GM10266 (cell line): ENCODE data around the gene KIAA0513.

ENCODE experiments used
- DNase-seq: peaks from one replicate; pipeline ENCODE4 v3.0.0; 2012; ENCODE audit errors: extremely low spot score
- TF ChIP-seq, protein P1 (sequence below): IDR thresholded peaks from 2 replicates; pipeline ENCODE4 v1.5.1; 2012; ENCODE audit warnings: mild to moderate bottlenecking, low read depth; ENCODE audit not compliant: control insufficient read depth, insufficient read depth; ENCODE audit errors: missing control alignments

The KIAA0513 gene

DNA sequence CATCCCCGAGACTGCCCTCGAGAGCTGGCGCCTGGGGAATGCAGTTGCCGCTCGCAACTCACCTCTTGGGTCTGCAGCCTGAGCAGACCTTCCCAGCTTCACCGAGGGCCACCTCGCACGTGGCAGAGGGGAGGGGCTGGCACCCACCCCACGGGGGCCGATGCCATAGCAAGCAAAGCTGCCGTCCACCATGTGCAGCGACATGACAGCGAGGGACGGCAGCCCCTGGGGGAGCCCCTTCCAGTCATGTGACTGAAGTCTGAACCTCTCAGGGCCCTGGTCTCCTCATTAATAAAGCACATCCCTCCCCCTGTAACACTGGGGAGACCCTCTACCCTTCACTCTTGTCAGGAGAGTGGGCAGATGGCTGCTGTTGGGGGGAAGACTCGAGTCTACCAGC, 54.2 kb downstream of the KIAA0513 start:
- DNase-seq = no peak
- TF ChIP-seq, protein P1, sequence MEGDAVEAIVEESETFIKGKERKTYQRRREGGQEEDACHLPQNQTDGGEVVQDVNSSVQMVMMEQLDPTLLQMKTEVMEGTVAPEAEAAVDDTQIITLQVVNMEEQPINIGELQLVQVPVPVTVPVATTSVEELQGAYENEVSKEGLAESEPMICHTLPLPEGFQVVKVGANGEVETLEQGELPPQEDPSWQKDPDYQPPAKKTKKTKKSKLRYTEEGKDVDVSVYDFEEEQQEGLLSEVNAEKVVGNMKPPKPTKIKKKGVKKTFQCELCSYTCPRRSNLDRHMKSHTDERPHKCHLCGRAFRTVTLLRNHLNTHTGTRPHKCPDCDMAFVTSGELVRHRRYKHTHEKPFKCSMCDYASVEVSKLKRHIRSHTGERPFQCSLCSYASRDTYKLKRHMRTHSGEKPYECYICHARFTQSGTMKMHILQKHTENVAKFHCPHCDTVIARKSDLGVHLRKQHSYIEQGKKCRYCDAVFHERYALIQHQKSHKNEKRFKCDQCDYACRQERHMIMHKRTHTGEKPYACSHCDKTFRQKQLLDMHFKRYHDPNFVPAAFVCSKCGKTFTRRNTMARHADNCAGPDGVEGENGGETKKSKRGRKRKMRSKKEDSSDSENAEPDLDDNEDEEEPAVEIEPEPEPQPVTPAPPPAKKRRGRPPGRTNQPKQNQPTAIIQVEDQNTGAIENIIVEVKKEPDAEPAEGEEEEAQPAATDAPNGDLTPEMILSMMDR = no peak

DNA sequence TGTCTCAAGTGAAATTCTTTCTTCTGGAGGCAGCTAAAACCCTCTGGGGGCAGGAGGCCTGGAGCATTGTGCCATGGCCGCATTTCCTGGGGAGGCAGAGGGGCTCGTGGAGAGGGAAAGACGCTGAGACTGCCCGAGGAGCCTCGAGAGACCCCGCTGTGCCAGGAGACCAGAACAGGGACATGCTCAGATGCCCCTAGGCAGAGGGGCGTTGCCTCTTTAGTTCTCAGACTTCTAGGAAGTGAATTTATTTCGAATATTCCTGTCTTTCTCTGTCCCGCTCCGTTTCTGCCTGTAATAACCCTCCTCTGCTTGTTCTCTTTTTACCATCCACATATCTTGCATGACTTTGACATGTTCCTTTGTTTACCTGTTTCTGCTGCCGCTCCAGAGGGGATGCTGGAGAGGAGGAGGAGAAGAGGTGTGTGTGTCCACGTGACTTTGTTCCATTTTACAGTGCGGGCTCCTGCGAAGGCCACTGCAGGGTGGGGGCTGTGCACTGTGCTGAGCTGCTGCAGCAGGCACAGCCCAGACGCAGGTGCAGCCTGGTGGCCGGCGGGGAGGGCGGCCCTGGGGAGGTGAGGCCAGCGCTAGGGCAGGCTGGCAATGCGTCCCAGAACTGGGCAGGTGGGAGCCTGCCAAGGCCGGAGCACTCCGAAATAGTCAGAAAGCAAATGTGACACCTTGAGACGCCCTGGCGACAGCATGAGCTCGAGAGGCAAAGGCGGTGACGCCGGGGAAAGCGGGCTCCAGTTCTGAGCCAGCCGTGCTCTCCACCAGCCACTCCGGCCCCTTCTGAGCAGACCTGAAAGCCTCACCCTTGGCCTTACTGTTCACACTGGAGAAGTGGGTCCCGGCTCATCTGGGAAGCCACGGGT, 54.8 kb downstream of the KIAA0513 start:
- DNase-seq = peak; percentile 46
- TF ChIP-seq, protein P1 = no peak

- TF ChIP-seq, protein P1 = no peak
- peak; percentile 43 for DNase-seq
Observed at GRCh38 chr16:85083051-85083639, 55.5 kb downstream of the KIAA0513 start.

- TF ChIP-seq, protein P1 = no peak
- DNase-seq = no peak
Observed at GRCh38 chr16:85084841-85085510, 57.4 kb downstream of the KIAA0513 start.

DNA sequence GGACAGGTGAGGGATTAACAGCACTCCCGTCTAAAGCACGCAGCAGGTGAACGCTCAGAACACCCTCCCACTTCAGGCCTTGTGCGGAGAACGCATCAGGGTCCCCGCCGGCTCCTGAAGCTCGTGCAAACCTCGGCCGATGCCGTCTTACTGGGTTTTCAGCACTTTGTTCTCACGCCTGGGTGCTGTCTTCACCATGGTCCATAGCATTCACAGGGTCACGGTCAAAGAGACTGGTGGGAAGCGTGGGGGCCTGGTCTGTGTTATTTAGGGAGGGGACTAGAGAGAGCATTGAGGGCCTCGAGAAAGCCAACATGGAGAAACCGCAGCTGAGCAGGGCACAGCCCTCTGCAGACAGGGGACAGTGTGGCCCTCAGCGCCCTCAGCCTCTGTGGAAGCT, 58.1 kb downstream of the KIAA0513 start:
- TF ChIP-seq, protein P1 = no peak
- no peak for DNase-seq

DNA sequence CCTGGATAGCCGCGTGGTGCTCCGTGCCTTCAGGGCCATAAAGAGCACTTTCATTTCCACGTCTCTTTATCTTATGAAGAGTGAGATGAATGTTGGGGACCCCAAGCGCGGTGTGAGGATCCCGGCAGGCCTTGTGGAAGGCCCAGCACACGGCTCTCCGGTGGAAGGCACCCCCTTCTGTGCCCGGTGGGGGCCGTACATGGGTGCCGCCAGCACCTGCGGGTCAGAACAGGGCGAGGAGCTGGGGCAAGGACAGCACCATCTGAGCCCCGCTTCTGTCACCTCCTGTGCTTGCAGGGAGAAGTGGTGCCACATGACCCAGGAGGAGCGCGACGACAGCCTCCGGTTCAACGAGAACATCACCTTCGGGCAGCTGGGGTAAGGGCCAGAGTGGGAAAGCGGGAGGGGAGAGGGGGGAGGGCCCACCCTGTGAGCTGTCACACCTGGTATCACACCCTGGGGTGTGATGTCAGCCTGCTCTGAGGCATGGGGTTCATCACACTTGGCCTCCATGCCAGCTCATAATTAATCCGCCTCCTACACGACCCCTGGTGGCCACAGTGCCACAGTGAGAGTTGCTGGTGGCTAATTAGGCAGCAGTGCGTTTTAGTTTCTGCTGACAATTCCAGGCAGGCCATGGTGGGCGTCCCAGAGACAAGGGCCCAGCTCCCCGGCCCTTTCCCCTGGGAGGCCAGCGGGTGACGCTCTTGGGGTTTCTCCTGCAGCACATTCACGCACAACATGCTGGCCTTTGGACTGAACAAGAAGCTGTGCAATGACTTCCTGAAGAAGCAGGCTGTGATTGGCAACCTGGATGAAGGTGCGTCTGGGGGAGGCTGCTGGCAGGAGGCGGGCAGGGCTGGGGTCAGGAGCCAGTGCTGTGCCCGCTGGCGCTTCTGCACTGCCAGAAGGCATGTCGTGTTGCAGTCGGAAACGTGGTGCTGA, 59.0 kb downstream of the KIAA0513 start:
- peak; percentile 90 for DNase-seq

More for the DNA sequence above, 59.0 kb downstream of the KIAA0513 start:
- TF ChIP-seq, protein P1 = peak; percentile 93
